Heart left ventricle (tissue), 16 donors: Measurements from ENCODE around the gene FAM217B. TPM values are rescaled to one million over a fixed set of nuclear protein-coding genes. Genes with fewer than 3 reads are reported as not detected.

Experiments used
- ATAC-seq, 4 donors: fragments of 200-7000 bp; cut with Tn5 transposase; one replicate each; pipeline ENCODE4 v1.9.1; 2020 to 2022; ENCODE audit warnings: moderate library complexity in 4 of 4, mild to moderate bottlenecking in 3 of 4, moderate number of reproducible peaks in 1 of 4
- DNase-seq, 5 donors: peaks; one replicate each; pipeline ENCODE4 v3.0.0-alpha.2; 2020
- H3K27ac ChIP-seq, 12 donors: fragments of 200-600 bp; sonication (generic) in 4 of 12; one replicate each; pipeline versions ENCODE4 v1.5.0 to v1.8.0; 2016 to 2022; ENCODE audit warnings: mild to moderate bottlenecking in 2 of 12
- H3K27me3 ChIP-seq, 9 donors: fragments of 200-600 bp; sonication (generic) in 2 of 9; one replicate each; pipeline versions ENCODE4 v1.5.1 to v1.8.0; 2016 to 2022; ENCODE audit warnings: mild to moderate bottlenecking in 3 of 9
- H3K36me3 ChIP-seq, 9 donors: fragments of 200-600 bp; sonication (generic) in 2 of 9; one replicate each; pipeline versions ENCODE4 v1.5.0 to v1.8.0; 2018 to 2022; ENCODE audit warnings: mild to moderate bottlenecking in 2 of 9
- H3K4me1 ChIP-seq, 12 donors: fragments of 200-600 bp; sonication (generic) in 4 of 12; one replicate each; pipeline versions ENCODE4 v1.5.0 to v1.8.0; 2016 to 2022; ENCODE audit warnings: mild to moderate bottlenecking in 3 of 12
- H3K4me3 ChIP-seq, 12 donors: fragments of 200-600 bp; sonication (generic) in 4 of 12; one replicate each; pipeline versions ENCODE4 v1.5.0 to v1.8.0; 2017 to 2022; ENCODE audit warnings: mild to moderate bottlenecking in 9 of 12, moderate library complexity in 4 of 12
- H3K9me3 ChIP-seq, 12 donors: fragments of 200-600 bp; sonication (generic) in 4 of 12; one replicate each; pipeline versions ENCODE4 v1.5.0 to v1.8.0; 2016 to 2022; ENCODE audit warnings: mild to moderate bottlenecking in 1 of 12
- CTCF ChIP-seq, 12 donors: fragments of 200-600 bp; sonication (generic) in 4 of 12; IDR thresholded peaks; one replicate each; pipeline versions ENCODE4 v1.5.0 to v1.8.0; 2018 to 2022; ENCODE audit warnings: antibody characterized with exemption in 12 of 12, mild to moderate bottlenecking in 5 of 12
- POLR2A ChIP-seq, 2 donors: fragments of 450-650 bp; IDR thresholded peaks; one replicate each; pipeline ENCODE4 v1.6.1; 2017; ENCODE audit warnings: antibody characterized with exemption in 2 of 2, mild to moderate bottlenecking in 2 of 2, moderate library complexity in 2 of 2
- WGBS, 4 donors: extraction: QIAGEN DNeasy Blood & Tissue Kit in 2 of 4; methylation state at CpG; one replicate each; pipeline versions ENCODE4 v1.1.5 to v1.1.7; 2013 to 2018; 5-methylcytosine and 5-hydroxymethylcytosine counted together
- intact Hi-C, 10 donors: fragments of 100-400 bp; cut with DNase I; formaldehyde crosslinking; loops; one replicate each; pipeline versions ENCODE4 v1.11.1 to v1.14.2; 2022
- polyA plus RNA-seq, 2 donors: library from polyadenylated mRNA; stranded (reverse); fragments of 200-250 nt; gene quantifications; one replicate each; pipeline ENCODE4 v1.2.3, GENCODE V29; 2013
- total RNA-seq, 9 donors: library from RNA; depleted of rRNA in 2 of 9; stranded (reverse); fragments of >200 nt in 2 of 9; fragmentation: NEBNext Ultra II Directional in 3 of 9; extraction: Animal tissue kit (Norgen Biotek cat#: 25700) in 3 of 9; gene quantifications; one replicate each; pipeline versions ENCODE4 v1.1.0 to v1.2.4, GENCODE V29; 2016 to 2023
- donor health status: ischemic (EF 13 %, LVEDD 7.1; RV severe dilation, severe dysfunction).
- donor health status: healthy with polysubstance abuse.
- donor health status: DM: no; HTN: yes; CAD: no.
- donor health status: DM: no; HTN: no; CAD: no.
- donor health status: ischemic (EF 25% LVEDD 6.9; RV normal size, moderate dysfunction).
- donor health status: ischemic (EF 25% LVEDD 5.7; RV mildly dilated, moderate dysfunction).
- donor health status: healthy.
- donor health status: DM: yes; HTN: yes; CAD: no.
- donor health status: ischemic (EF 35%, LVEDD 5.7; RV mildly dilated, moderate dysfunction).
- donor health status: nonischemic (EF 11% LVEDD 7.7; RV severe dilation, severe dysfunction).
- donor health status: DM: yes; HTN: yes; CAD: no.
- donor health status: PGD.
- donor health status: ischemic (EF 29% LVEDD 5.4; RV normal size, mild dysfunction).
- donor health status: nonischemic (EF 23%, LVEDD 6.1; RV moderate dilation, normal function).

Gene FAM217B
- total and polyA plus RNA-seq, 11 donors: 5.8 to 38.0 (median 24.7) TPM

GRCh38 chr20:59997896-59998295 is 57.7 kb downstream of the FAM217B start:
- Histone ChIP-seq H3K4me1 (peaks cover 0 to 20% (median 7%) of the 10 kb centered on the region in 12 donors), H3K27me3 (no peaks in the 10 kb centered on the region), H3K9me3 (no peaks in the 10 kb centered on the region), H3K27ac (no peak overlapping the region), H3K4me3 (no peak overlapping the region), H3K36me3 (no peaks in the 10 kb centered on the region)
- TF ChIP-seq POLR2A (IDR thresholded peaks at IDR 0.05) (no peak), CTCF (IDR thresholded peaks at IDR 0.05) (no peak)
- WGBS, 4 donors: 85 to 94% (median 91%) methylated on average over 2 of the region's 2 CpGs
- intact Hi-C loops: loop anchor here in 1 of 10 donors (5.0 kb wide), 1 partner anchor 39 kb away; no protein-coding TSS in a partner anchor
- DNase-seq: no peak
- ATAC-seq: no peak

Other genes with a start within 250 kb of the FAM217B start
- gene SYCP2, start 6.8 kb upstream of the FAM217B start, total RNA-seq: 1 to 10 TPM in 7 of 9 donors, under 1 TPM in 2; 0.59 to 2.6 (median 1.1) TPM
- gene SYCP2, start 6.8 kb upstream of the FAM217B start, polyA plus RNA-seq: 1 to 10 TPM in 1 of 2 donors, under 1 TPM in 1; 0.71 to 1.6 TPM
- 10 to 100 TPM in 8 of 9 donors, 1 to 10 TPM in 1; 9.1 to 14.7 (median 12.7) TPM for gene PPP1R3D, start 84 bp upstream of the FAM217B start, total RNA-seq
- gene PPP1R3D, start 84 bp upstream of the FAM217B start, polyA plus RNA-seq: 1 to 10 TPM; 5.6 to 5.8 TPM
- gene CDH26, start 18.0 kb downstream of the FAM217B start, total RNA-seq: 1 to 10 TPM in 4 of 9 donors, under 1 TPM in 5; 0.47 to 2.0 (median 0.98) TPM
- gene CDH26, start 18.0 kb downstream of the FAM217B start, polyA plus RNA-seq: 1 to 10 TPM in 1 of 2 donors, under 1 TPM in 1; 0.30 to 1.3 TPM